ENCODE data around the gene GRIP2. TPM values are rescaled to one million over a fixed set of nuclear protein-coding genes. Genes with fewer than 3 reads are reported as not detected.

Gene GRIP2
- total and polyA plus RNA-seq, 2 donors (not counting 3 experiments of a cell fraction or from before 2014, with no cell fraction given) = not detected

DNA sequence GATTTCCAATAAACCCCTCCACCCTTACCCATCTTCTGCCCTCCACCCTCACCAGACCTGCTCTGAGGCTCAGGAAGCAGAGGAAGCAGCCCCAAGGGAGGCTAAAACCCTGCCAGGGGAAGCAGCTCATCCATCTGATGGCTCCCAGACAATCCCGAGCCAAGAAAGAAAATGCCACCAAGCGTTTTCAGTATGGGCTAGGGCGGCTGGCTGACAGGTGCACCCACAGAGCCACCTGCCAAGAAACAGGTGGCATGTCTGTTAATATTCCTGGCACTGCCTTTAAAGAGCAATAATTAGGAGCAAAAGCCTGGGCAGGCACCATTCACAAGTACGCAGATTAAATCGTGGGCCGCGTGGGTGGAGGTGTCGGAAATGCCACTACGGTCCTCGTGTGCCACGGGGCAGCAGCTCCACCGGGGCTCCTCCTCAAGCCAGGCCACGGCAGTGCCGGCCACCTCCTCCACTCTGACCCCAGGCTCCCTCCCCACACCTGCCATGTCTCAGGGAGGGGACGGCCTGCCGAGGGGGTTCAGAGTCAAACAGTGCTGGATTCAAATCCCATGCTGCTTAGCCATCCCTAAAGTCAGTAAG, 23.9 kb upstream of the GRIP2 start:
- Histone ChIP-seq H3K9me3 (replicated peaks; ENCODE audit: control insufficient read depth, insufficient read depth, low read length) (no peaks in the 10 kb centered on the region), H3K36me3 (ENCODE audit: control insufficient read depth in 2 of 2, extremely low read depth in 1 of 2, insufficient read depth in 2 of 2, low read length in 2 of 2) (no peaks in the 10 kb centered on the region), H2AFZ (ENCODE audit: low read depth, low read length) (no peak overlapping the region), H3K4me1 (ENCODE audit: control insufficient read depth, extremely low read depth, insufficient read depth, low read length) (no peaks in the 10 kb centered on the region), H3K27ac (ENCODE audit: insufficient read depth, low read depth, low read length) (no peak overlapping the region), H3K4me3 (replicated peaks in 1 of 3; ENCODE audit: insufficient read depth in 1 of 3, low read depth in 1 of 3, low read length in 3 of 3) (no peak overlapping the region), H3K9me1 (replicated peaks; ENCODE audit: control insufficient read depth, extremely low read depth, insufficient read depth, low read length) (no peaks in the 10 kb centered on the region), H4K20me1 (replicated peaks; ENCODE audit: control insufficient read depth, extremely low read depth, insufficient read depth, low read length) (no peaks in the 10 kb centered on the region), H3K79me2 (ENCODE audit: control insufficient read depth, insufficient read depth, low read length) (no peaks in the 10 kb centered on the region), H3K27me3 (ENCODE audit: control insufficient read depth in 2 of 2, insufficient read depth in 2 of 2, low read length in 2 of 2) (no peaks in the 10 kb centered on the region), H3K9ac (replicated peaks; ENCODE audit: extremely low read depth, insufficient read depth, low read length) (no peak overlapping the region), H3K4me2 (ENCODE audit: insufficient read depth, low read length) (no peak overlapping the region)
- intact Hi-C loops (cut with micrococcal nuclease) = no loop called here
- CTCF ChIA-PET = interaction anchor here (1.0 kb wide), 1 partner anchor 361 kb away, joined by 4 read pairs; no protein-coding TSS in a partner anchor
- POLR2A ChIA-PET = no interaction called here
- dilution Hi-C loops (cut with MboI; ENCODE audit: extremely low pct_ligation_motif_present, low sequenced_read_pairs) = no loop called here
- BruUV-seq (replicated peaks) = no TSS peak
- DNase-seq (ENCODE audit: low read depth, low spot score) = no peak
- FAIRE-seq = no peak
- TF ChIP-seq POLR2AphosphoS5 (IDR thresholded peaks at IDR 0.05; ENCODE audit: insufficient read depth, low read depth, low read length) (no peak), MYC (IDR thresholded peaks at IDR 0.05; ENCODE audit: low read depth, low read length) (no peak), JUN (IDR thresholded peaks at IDR 0.05; ENCODE audit: borderline replicate concordance, insufficient read depth, insufficient read length, low read depth) (no peak), EZH2 (IDR thresholded peaks at IDR 0.05; ENCODE audit: borderline replicate concordance, low read depth, low read length, severe bottlenecking) (no peak), GATA2 (IDR thresholded peaks at IDR 0.05; ENCODE audit: insufficient read depth, insufficient read length, low read depth, low read length) (no peak)

DNA sequence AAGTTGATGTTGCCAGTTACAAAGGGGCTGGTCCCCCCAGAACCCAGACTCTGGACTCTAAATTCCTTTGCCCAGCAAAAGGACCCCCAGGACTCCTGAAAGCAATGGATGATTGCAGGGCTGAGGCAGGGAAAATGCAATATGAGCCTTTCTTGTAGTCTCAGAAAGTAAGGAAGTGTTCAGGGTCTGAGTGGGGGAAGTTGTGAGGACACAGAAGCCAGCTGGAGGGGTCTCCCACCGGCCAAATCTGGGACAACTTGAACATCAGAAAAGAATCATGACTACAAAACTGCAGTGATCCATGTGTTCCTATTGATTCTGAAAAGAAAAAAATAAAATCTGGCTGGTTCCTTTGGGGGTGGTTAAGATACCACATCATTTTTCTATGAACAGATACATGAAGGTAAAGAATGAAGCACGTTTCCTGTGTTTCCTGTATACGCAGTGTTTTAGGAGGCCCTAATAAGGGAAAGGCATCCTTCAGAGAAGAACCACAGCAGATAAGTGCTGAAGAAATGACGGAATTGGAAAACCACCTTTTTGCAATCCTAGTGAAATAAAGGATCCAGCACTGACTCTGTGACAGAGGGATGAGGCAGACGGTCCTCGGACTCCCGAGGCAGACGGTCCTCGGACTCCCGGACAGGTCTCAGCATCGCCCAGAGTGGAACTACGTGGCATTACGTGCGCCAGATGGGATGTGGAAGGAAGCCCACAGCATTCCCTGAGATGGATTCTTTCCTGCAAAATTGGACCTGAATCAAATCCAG, 22.2 kb upstream of the GRIP2 start:
- Histone ChIP-seq H2AFZ (ENCODE audit: low read depth, low read length) (no peak overlapping the region), H3K4me3 (replicated peaks in 1 of 3; ENCODE audit: insufficient read depth in 1 of 3, low read depth in 1 of 3, low read length in 3 of 3) (no peak overlapping the region), H3K27me3 (ENCODE audit: control insufficient read depth in 2 of 2, insufficient read depth in 2 of 2, low read length in 2 of 2) (no peaks in the 10 kb centered on the region), H3K4me2 (ENCODE audit: insufficient read depth, low read length) (no peak overlapping the region), H3K79me2 (ENCODE audit: control insufficient read depth, insufficient read depth, low read length) (no peaks in the 10 kb centered on the region), H4K20me1 (replicated peaks; ENCODE audit: control insufficient read depth, extremely low read depth, insufficient read depth, low read length) (no peaks in the 10 kb centered on the region), H3K27ac (ENCODE audit: insufficient read depth, low read depth, low read length) (no peak overlapping the region), H3K4me1 (ENCODE audit: control insufficient read depth, extremely low read depth, insufficient read depth, low read length) (no peaks in the 10 kb centered on the region), H3K9ac (replicated peaks; ENCODE audit: extremely low read depth, insufficient read depth, low read length) (no peak overlapping the region), H3K9me1 (replicated peaks; ENCODE audit: control insufficient read depth, extremely low read depth, insufficient read depth, low read length) (no peaks in the 10 kb centered on the region), H3K9me3 (replicated peaks; ENCODE audit: control insufficient read depth, insufficient read depth, low read length) (no peaks in the 10 kb centered on the region), H3K36me3 (ENCODE audit: control insufficient read depth in 2 of 2, extremely low read depth in 1 of 2, insufficient read depth in 2 of 2, low read length in 2 of 2) (no peaks in the 10 kb centered on the region)
- ChIA-PET POLR2A (no interaction called here), CTCF (no interaction called here)
- dilution Hi-C loops (cut with MboI; ENCODE audit: extremely low pct_ligation_motif_present, low sequenced_read_pairs) (no loop called here), intact Hi-C loops (cut with micrococcal nuclease) (no loop called here)
- no peak for FAIRE-seq
- no peak for DNase-seq (ENCODE audit: low read depth, low spot score)
- no TSS peak for BruUV-seq (replicated peaks)
- no peak for TF ChIP-seq EZH2 (IDR thresholded peaks at IDR 0.05; ENCODE audit: borderline replicate concordance, low read depth, low read length, severe bottlenecking)
- TF ChIP-seq FOS (IDR thresholded peaks at IDR 0.05; ENCODE audit: borderline replicate concordance, insufficient read depth, low read length) = no peak
- TF ChIP-seq, protein P1, sequence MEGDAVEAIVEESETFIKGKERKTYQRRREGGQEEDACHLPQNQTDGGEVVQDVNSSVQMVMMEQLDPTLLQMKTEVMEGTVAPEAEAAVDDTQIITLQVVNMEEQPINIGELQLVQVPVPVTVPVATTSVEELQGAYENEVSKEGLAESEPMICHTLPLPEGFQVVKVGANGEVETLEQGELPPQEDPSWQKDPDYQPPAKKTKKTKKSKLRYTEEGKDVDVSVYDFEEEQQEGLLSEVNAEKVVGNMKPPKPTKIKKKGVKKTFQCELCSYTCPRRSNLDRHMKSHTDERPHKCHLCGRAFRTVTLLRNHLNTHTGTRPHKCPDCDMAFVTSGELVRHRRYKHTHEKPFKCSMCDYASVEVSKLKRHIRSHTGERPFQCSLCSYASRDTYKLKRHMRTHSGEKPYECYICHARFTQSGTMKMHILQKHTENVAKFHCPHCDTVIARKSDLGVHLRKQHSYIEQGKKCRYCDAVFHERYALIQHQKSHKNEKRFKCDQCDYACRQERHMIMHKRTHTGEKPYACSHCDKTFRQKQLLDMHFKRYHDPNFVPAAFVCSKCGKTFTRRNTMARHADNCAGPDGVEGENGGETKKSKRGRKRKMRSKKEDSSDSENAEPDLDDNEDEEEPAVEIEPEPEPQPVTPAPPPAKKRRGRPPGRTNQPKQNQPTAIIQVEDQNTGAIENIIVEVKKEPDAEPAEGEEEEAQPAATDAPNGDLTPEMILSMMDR (IDR thresholded peaks at IDR 0.05; ENCODE audit: extremely low read depth in 1 of 2, insufficient read depth in 1 of 2, low read depth in 1 of 2, low read length in 2 of 2) = no peak
- TF ChIP-seq JUN (IDR thresholded peaks at IDR 0.05; ENCODE audit: borderline replicate concordance, insufficient read depth, insufficient read length, low read depth) = no peak
- TF ChIP-seq POLR2AphosphoS5 (IDR thresholded peaks at IDR 0.05; ENCODE audit: insufficient read depth, low read depth, low read length) = no peak
- TF ChIP-seq GATA2 (IDR thresholded peaks at IDR 0.05; ENCODE audit: insufficient read depth, insufficient read length, low read depth, low read length) = no peak
- TF ChIP-seq, protein P2, sequence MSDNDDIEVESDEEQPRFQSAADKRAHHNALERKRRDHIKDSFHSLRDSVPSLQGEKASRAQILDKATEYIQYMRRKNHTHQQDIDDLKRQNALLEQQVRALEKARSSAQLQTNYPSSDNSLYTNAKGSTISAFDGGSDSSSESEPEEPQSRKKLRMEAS (IDR thresholded peaks at IDR 0.05; ENCODE audit: insufficient read depth, insufficient read length) = no peak
- TF ChIP-seq POLR2A (IDR thresholded peaks at IDR 0.05; ENCODE audit: low read depth, low read length) = no peak

All from endothelial cell of umbilical vein (primary cell).